Caco-2 (cell line): ENCODE measurements around the gene CRYGN. TPM values are rescaled to one million over a fixed set of nuclear protein-coding genes. Genes with fewer than 3 reads are reported as not detected.

Source experiments
- BruUV-seq: library from RNA; stranded (reverse); fragments of 400-500 nt; replicated peaks from 2 replicates; lab custom pipeline; 2021; lab: Mats Ljungman, UMichigan
- CTCF ChIA-PET: fragments of 300-600 bp; sonication (Branson Sonifier 250); formaldehyde crosslinking; loops from one replicate; lab custom pipeline; 2022; ENCODE audit warnings: antibody characterized with exemption; lab: Charles Lee
- POLR2A ChIA-PET: fragments of 300-600 bp; sonication (Branson Sonifier 250); formaldehyde crosslinking; loops from one replicate; lab custom pipeline; 2022; ENCODE audit warnings: antibody characterized with exemption; lab: Charles Lee
- DNase-seq, 2 experiments: peaks; one replicate each; pipeline versions ENCODE4 v3.0.0 to v3.0.0-alpha.2; 2020 to 2022
- H3K27me3 ChIP-seq: replicated peaks from 2 replicates; pipeline ENCODE4 v1.6.0; 2011; ENCODE audit warnings: low read length; ENCODE audit not compliant: control insufficient read depth, insufficient read depth
- H3K36me3 ChIP-seq: 2 replicates; pipeline ENCODE4 v1.5.1; 2011; ENCODE audit warnings: low read length; ENCODE audit not compliant: control insufficient read depth, insufficient read depth
- H3K4me1 ChIP-seq: fragments of 250-450 bp; sonication (Bioruptor Pico); 2 replicates; pipeline ENCODE4 v1.5.1; 2020; ENCODE audit warnings: mild to moderate bottlenecking
- H3K4me3 ChIP-seq: 2 replicates; pipeline ENCODE4 v1.5.1; 2011; ENCODE audit warnings: low read depth, mild to moderate bottlenecking, control low read depth, low read length
- H3K9me3 ChIP-seq: fragments of 250-450 bp; sonication (Bioruptor Pico); 2 replicates; pipeline ENCODE4 v1.5.1; 2020; ENCODE audit warnings: mild to moderate bottlenecking, moderate library complexity
- H3K27ac Mint-ChIP-seq: one replicate; pipeline ENCODE4 v1.8.0; 2022; ENCODE audit warnings: mixed read lengths; ENCODE audit not compliant: unreplicated experiment
- H3K27me3 Mint-ChIP-seq: one replicate; pipeline ENCODE4 v1.8.0; 2022; ENCODE audit warnings: mixed read lengths; ENCODE audit not compliant: insufficient read depth, unreplicated experiment
- H3K36me3 Mint-ChIP-seq: one replicate; pipeline ENCODE4 v1.8.0; 2022; ENCODE audit warnings: mild to moderate bottlenecking, mixed read lengths; ENCODE audit not compliant: insufficient read depth, unreplicated experiment
- H3K4me1 Mint-ChIP-seq: one replicate; pipeline ENCODE4 v1.8.0; 2022; ENCODE audit warnings: low read depth, mixed read lengths; ENCODE audit not compliant: unreplicated experiment
- H3K4me3 Mint-ChIP-seq: one replicate; pipeline ENCODE4 v1.8.0; 2022; ENCODE audit warnings: mild to moderate bottlenecking, moderate library complexity, mixed read lengths; ENCODE audit not compliant: unreplicated experiment
- H3K9me3 Mint-ChIP-seq: one replicate; pipeline ENCODE4 v1.8.0; 2022; ENCODE audit warnings: mixed read lengths; ENCODE audit not compliant: unreplicated experiment
- CTCF ChIP-seq, 2 experiments: fragments of 200-600 bp in 1 of 2; IDR thresholded peaks; 1 replicate in 1 of 2; 2 replicates in 1 of 2; pipeline versions ENCODE4 v1.5.1 to v1.8.0; 2011 to 2022; ENCODE audit warnings: antibody characterized with exemption in 1 of 2, control low read depth in 1 of 2, inconsistent platforms in 1 of 2, low read depth in 1 of 2, low read length in 1 of 2, mild to moderate bottlenecking in 1 of 2, moderate library complexity in 1 of 2; ENCODE audit not compliant: insufficient read depth in 1 of 2, severe bottlenecking in 1 of 2, unreplicated experiment in 1 of 2
- intact Hi-C: fragments of 100-400 bp; cut with micrococcal nuclease; formaldehyde crosslinking; loops from one replicate; pipeline ENCODE4 v1.10.0; 2022; ENCODE audit not compliant: unreplicated experiment
- total RNA-seq: library from RNA; stranded (reverse); gene quantifications from 2 replicates; pipeline ENCODE4 v1.2.3, GENCODE V29; 2022

CRYGN gene
- total RNA-seq, 1 experiment from 2014 or later: not detected

- POLR2A ChIA-PET: no interaction called here
- no peak for TF ChIP-seq CTCF (IDR thresholded peaks at IDR 0.05; ENCODE audit: insufficient read depth in 1 of 2, low read depth in 1 of 2, low read length in 1 of 2, severe bottlenecking in 1 of 2, unreplicated experiment in 1 of 2)
- BruUV-seq: no TSS peak
- intact Hi-C loops: no loop called here
- H3K27ac Mint-ChIP-seq: no peak overlapping the region
- CTCF ChIA-PET: no interaction called here
- Histone ChIP-seq H3K4me3 (no peak overlapping the region), H3K27me3 (no peaks in the 10 kb centered on the region), H3K36me3 (no peaks in the 10 kb centered on the region), H3K4me1 (no peaks in the 10 kb centered on the region), H3K9me3 (no peaks in the 10 kb centered on the region)
- no peaks in the 10 kb centered on the region for H3K27me3 Mint-ChIP-seq
- peaks cover 10% of the 10 kb centered on the region for H3K4me1 Mint-ChIP-seq
- H3K4me3 Mint-ChIP-seq: no peak overlapping the region
- H3K36me3 Mint-ChIP-seq: no peaks in the 10 kb centered on the region
- H3K9me3 Mint-ChIP-seq: no peaks in the 10 kb centered on the region
- DNase-seq: no peak
These were observed 7.4 kb upstream of the CRYGN start for GRCh38 chr7:151447312-151447711.

- intact Hi-C loops: no loop called here
- Mint-ChIP-seq H3K36me3 (no peaks in the 10 kb centered on the region), H3K27ac (no peak overlapping the region), H3K4me1 (peaks cover 10% of the 10 kb centered on the region), H3K9me3 (no peaks in the 10 kb centered on the region), H3K27me3 (no peaks in the 10 kb centered on the region), H3K4me3 (no peak overlapping the region)
- Histone ChIP-seq H3K4me3 (no peak overlapping the region), H3K4me1 (no peaks in the 10 kb centered on the region), H3K36me3 (no peaks in the 10 kb centered on the region), H3K27me3 (no peaks in the 10 kb centered on the region), H3K9me3 (no peaks in the 10 kb centered on the region)
- no TSS peak for BruUV-seq
- CTCF ChIA-PET: no interaction called here
- no peak for TF ChIP-seq CTCF (IDR thresholded peaks at IDR 0.05; ENCODE audit: insufficient read depth in 1 of 2, low read depth in 1 of 2, low read length in 1 of 2, severe bottlenecking in 1 of 2, unreplicated experiment in 1 of 2)
- no peak for DNase-seq
- POLR2A ChIA-PET: no interaction called here
These were observed 6.5 kb upstream of the CRYGN start for GRCh38 chr7:151446412-151446811.

- Mint-ChIP-seq H3K9me3 (no peaks in the 10 kb centered on the region), H3K27me3 (no peaks in the 10 kb centered on the region), H3K36me3 (no peaks in the 10 kb centered on the region), H3K4me3 (no peak overlapping the region), H3K4me1 (peaks cover 10% of the 10 kb centered on the region), H3K27ac (no peak overlapping the region)
- H3K27me3 ChIP-seq: no peaks in the 10 kb centered on the region
- H3K4me3 ChIP-seq: no peak overlapping the region
- H3K4me1 ChIP-seq: no peaks in the 10 kb centered on the region
- no peak for TF ChIP-seq CTCF (IDR thresholded peaks at IDR 0.05; ENCODE audit: insufficient read depth in 1 of 2, low read depth in 1 of 2, low read length in 1 of 2, severe bottlenecking in 1 of 2, unreplicated experiment in 1 of 2)
- ChIA-PET POLR2A (no interaction called here), CTCF (no interaction called here)
- intact Hi-C loops: no loop called here
- H3K36me3 ChIP-seq: no peaks in the 10 kb centered on the region
- no peaks in the 10 kb centered on the region for H3K9me3 ChIP-seq
- DNase-seq: no peak
- no TSS peak for BruUV-seq
These were observed 4.7 kb upstream of the CRYGN start for GRCh38 chr7:151444632-151445031.
